ENCODE results near the gene CDKL5.

The CDKL5 gene

GRCh38 chrX:18692541-18692940 lies 267.1 kb downstream of the CDKL5 start:
- no peaks in the 10 kb centered on the region for H3K9me3 ChIP-seq (replicated peaks in 1 of 2; ENCODE audit: control insufficient read depth in 2 of 2, insufficient read depth in 1 of 2, low read depth in 1 of 2, low read length in 2 of 2)
- no peak overlapping the region for H2AK5ac ChIP-seq (ENCODE audit: low read depth, low read length)
- no peaks in the 10 kb centered on the region for H3K4me1 ChIP-seq (ENCODE audit: control insufficient read depth in 2 of 2, insufficient read depth in 1 of 2, low read depth in 1 of 2, low read length in 2 of 2)
- no peak overlapping the region for H2BK15ac ChIP-seq (ENCODE audit: low read length)
- H3K27me3 ChIP-seq (ENCODE audit: control insufficient read depth in 3 of 3, insufficient read depth in 3 of 3, low read depth in 1 of 3, low read length in 3 of 3): peaks cover 0 to 13% (median 0%) of the 10 kb centered on the region in 3 experiments
- no peak overlapping the region for H2BK12ac ChIP-seq (ENCODE audit: low read length)
- H3K9ac ChIP-seq (ENCODE audit: low read depth, low read length, poor library complexity): no peak overlapping the region
- no peak overlapping the region for H2BK120ac ChIP-seq (ENCODE audit: low read depth, low read length)
- no peak overlapping the region for H3K18ac ChIP-seq (ENCODE audit: low read length)
- H2AFZ ChIP-seq (ENCODE audit: low read length): no peak overlapping the region
- DNase-seq (ENCODE audit: low spot score): no peak
- H3K79me1 ChIP-seq (ENCODE audit: low read depth, low read length): no peaks in the 10 kb centered on the region
- H4K91ac ChIP-seq (ENCODE audit: low read depth, low read length, poor library complexity): no peak overlapping the region
- H3K36me3 ChIP-seq (replicated peaks in 1 of 2; ENCODE audit: control insufficient read depth in 2 of 2, insufficient read depth in 2 of 2, low read length in 2 of 2): no peaks in the 10 kb centered on the region
- H3K27ac ChIP-seq (replicated peaks; ENCODE audit: low read length): no peak overlapping the region
- H3K23ac ChIP-seq (ENCODE audit: low read depth, low read length, poor library complexity): no peak overlapping the region
- no peak overlapping the region for H3K4ac ChIP-seq (ENCODE audit: low read length)
- H3K14ac ChIP-seq (ENCODE audit: low read length): no peak overlapping the region
- H2BK5ac ChIP-seq (ENCODE audit: low read length): no peak overlapping the region
- WGBS, 2 donors (ENCODE audit: extremely low coverage in 2 of 2, insufficient read length in 2 of 2, insufficient replicate concordance in 1 of 2): no CpG with 5 or more reads among the region's 4 CpGs
- no peak overlapping the region for H3K4me3 ChIP-seq (ENCODE audit: low read length in 2 of 2)
- H3K4me2 ChIP-seq (ENCODE audit: insufficient read depth, low read length, poor library complexity, severe bottlenecking): no peak overlapping the region
- no peak overlapping the region for H4K8ac ChIP-seq (ENCODE audit: low read depth, low read length)

- H3K4me1 ChIP-seq (ENCODE audit: control insufficient read depth in 2 of 2, insufficient read depth in 1 of 2, low read depth in 1 of 2, low read length in 2 of 2): no peaks in the 10 kb centered on the region
- H4K8ac ChIP-seq (ENCODE audit: low read depth, low read length): no peak overlapping the region
- no peak overlapping the region for H2AFZ ChIP-seq (ENCODE audit: low read length)
- no peak overlapping the region for H3K18ac ChIP-seq (ENCODE audit: low read length)
- no peak for DNase-seq (ENCODE audit: low spot score)
- no peak overlapping the region for H2AK5ac ChIP-seq (ENCODE audit: low read depth, low read length)
- no peaks in the 10 kb centered on the region for H3K79me1 ChIP-seq (ENCODE audit: low read depth, low read length)
- H3K27me3 ChIP-seq (ENCODE audit: control insufficient read depth in 3 of 3, insufficient read depth in 3 of 3, low read depth in 1 of 3, low read length in 3 of 3): peaks cover 0 to 12% (median 0%) of the 10 kb centered on the region in 3 experiments
- H3K9ac ChIP-seq (ENCODE audit: low read depth, low read length, poor library complexity): no peak overlapping the region
- no peak overlapping the region for H2BK15ac ChIP-seq (ENCODE audit: low read length)
- no peak overlapping the region for H2BK120ac ChIP-seq (ENCODE audit: low read depth, low read length)
- H3K23ac ChIP-seq (ENCODE audit: low read depth, low read length, poor library complexity): no peak overlapping the region
- no peak overlapping the region for H3K4ac ChIP-seq (ENCODE audit: low read length)
- no peak overlapping the region for H3K14ac ChIP-seq (ENCODE audit: low read length)
- H2BK5ac ChIP-seq (ENCODE audit: low read length): no peak overlapping the region
- no CpG with 5 or more reads among the region's 3 CpGs for WGBS, 2 donors (ENCODE audit: extremely low coverage in 2 of 2, insufficient read length in 2 of 2, insufficient replicate concordance in 1 of 2)
- H3K4me3 ChIP-seq (ENCODE audit: low read length in 2 of 2): no peak overlapping the region
- no peaks in the 10 kb centered on the region for H3K9me3 ChIP-seq (replicated peaks in 1 of 2; ENCODE audit: control insufficient read depth in 2 of 2, insufficient read depth in 1 of 2, low read depth in 1 of 2, low read length in 2 of 2)
- H3K36me3 ChIP-seq (replicated peaks in 1 of 2; ENCODE audit: control insufficient read depth in 2 of 2, insufficient read depth in 2 of 2, low read length in 2 of 2): no peaks in the 10 kb centered on the region
- no peak overlapping the region for H4K91ac ChIP-seq (ENCODE audit: low read depth, low read length, poor library complexity)
- no peak overlapping the region for H3K27ac ChIP-seq (replicated peaks; ENCODE audit: low read length)
- no peak overlapping the region for H3K4me2 ChIP-seq (ENCODE audit: insufficient read depth, low read length, poor library complexity, severe bottlenecking)
- H2BK12ac ChIP-seq (ENCODE audit: low read length): no peak overlapping the region
Observed at GRCh38 chrX:18696653-18697052, 271.2 kb downstream of the CDKL5 start.

- Histone ChIP-seq H3K27ac (replicated peaks; ENCODE audit: low read length) (no peak overlapping the region), H3K4ac (ENCODE audit: low read length) (no peak overlapping the region), H3K4me1 (ENCODE audit: control insufficient read depth in 2 of 2, insufficient read depth in 1 of 2, low read depth in 1 of 2, low read length in 2 of 2) (peaks cover 0 to 1% of the 10 kb centered on the region in 2 donors), H3K27me3 (ENCODE audit: control insufficient read depth in 3 of 3, insufficient read depth in 3 of 3, low read depth in 1 of 3, low read length in 3 of 3) (peaks cover 0 to 8% (median 0%) of the 10 kb centered on the region in 3 experiments), H3K36me3 (replicated peaks in 1 of 2; ENCODE audit: control insufficient read depth in 2 of 2, insufficient read depth in 2 of 2, low read length in 2 of 2) (no peaks in the 10 kb centered on the region), H2AK5ac (ENCODE audit: low read depth, low read length) (no peak overlapping the region), H3K18ac (ENCODE audit: low read length) (no peak overlapping the region), H3K79me1 (ENCODE audit: low read depth, low read length) (no peaks in the 10 kb centered on the region), H3K4me2 (ENCODE audit: insufficient read depth, low read length, poor library complexity, severe bottlenecking) (no peak overlapping the region), H3K14ac (ENCODE audit: low read length) (no peak overlapping the region), H2BK5ac (ENCODE audit: low read length) (no peak overlapping the region), H4K91ac (ENCODE audit: low read depth, low read length, poor library complexity) (no peak overlapping the region), H2BK120ac (ENCODE audit: low read depth, low read length) (no peak overlapping the region), H3K9me3 (replicated peaks in 1 of 2; ENCODE audit: control insufficient read depth in 2 of 2, insufficient read depth in 1 of 2, low read depth in 1 of 2, low read length in 2 of 2) (no peaks in the 10 kb centered on the region), H3K4me3 (ENCODE audit: low read length in 2 of 2) (no peak overlapping the region), H3K23ac (ENCODE audit: low read depth, low read length, poor library complexity) (no peak overlapping the region), H2AFZ (ENCODE audit: low read length) (peak overlapping the region; percentile 65), H2BK12ac (ENCODE audit: low read length) (no peak overlapping the region), H3K9ac (ENCODE audit: low read depth, low read length, poor library complexity) (no peak overlapping the region), H4K8ac (ENCODE audit: low read depth, low read length) (no peak overlapping the region), H2BK15ac (ENCODE audit: low read length) (no peak overlapping the region)
- DNase-seq (ENCODE audit: low spot score): no peak
- no CpG with 5 or more reads among the region's 12 CpGs for WGBS, 2 donors (ENCODE audit: extremely low coverage in 2 of 2, insufficient read length in 2 of 2, insufficient replicate concordance in 1 of 2)
Observed at GRCh38 chrX:18698737-18699650, 273.6 kb downstream of the CDKL5 start.

GRCh38 chrX:18701621-18702361 lies 276.4 kb downstream of the CDKL5 start:
- Histone ChIP-seq H3K14ac (ENCODE audit: low read length) (no peak overlapping the region), H3K79me1 (ENCODE audit: low read depth, low read length) (no peaks in the 10 kb centered on the region), H3K4me1 (ENCODE audit: control insufficient read depth in 2 of 2, insufficient read depth in 1 of 2, low read depth in 1 of 2, low read length in 2 of 2) (peaks cover 0 to 1% of the 10 kb centered on the region in 2 donors), H3K4me3 (ENCODE audit: low read length in 2 of 2) (no peak overlapping the region), H3K27ac (replicated peaks; ENCODE audit: low read length) (no peak overlapping the region), H3K36me3 (replicated peaks in 1 of 2; ENCODE audit: control insufficient read depth in 2 of 2, insufficient read depth in 2 of 2, low read length in 2 of 2) (no peaks in the 10 kb centered on the region), H2BK15ac (ENCODE audit: low read length) (no peak overlapping the region), H3K27me3 (ENCODE audit: control insufficient read depth in 3 of 3, insufficient read depth in 3 of 3, low read depth in 1 of 3, low read length in 3 of 3) (peaks cover 0 to 8% (median 0%) of the 10 kb centered on the region in 3 experiments), H2AFZ (ENCODE audit: low read length) (no peak overlapping the region), H3K18ac (ENCODE audit: low read length) (no peak overlapping the region), H3K23ac (ENCODE audit: low read depth, low read length, poor library complexity) (no peak overlapping the region), H3K4me2 (ENCODE audit: insufficient read depth, low read length, poor library complexity, severe bottlenecking) (no peak overlapping the region), H4K91ac (ENCODE audit: low read depth, low read length, poor library complexity) (no peak overlapping the region), H3K9ac (ENCODE audit: low read depth, low read length, poor library complexity) (no peak overlapping the region), H2BK5ac (ENCODE audit: low read length) (no peak overlapping the region), H4K8ac (ENCODE audit: low read depth, low read length) (no peak overlapping the region), H2AK5ac (ENCODE audit: low read depth, low read length) (no peak overlapping the region), H2BK12ac (ENCODE audit: low read length) (no peak overlapping the region), H3K9me3 (replicated peaks in 1 of 2; ENCODE audit: control insufficient read depth in 2 of 2, insufficient read depth in 1 of 2, low read depth in 1 of 2, low read length in 2 of 2) (no peaks in the 10 kb centered on the region), H3K4ac (ENCODE audit: low read length) (no peak overlapping the region), H2BK120ac (ENCODE audit: low read depth, low read length) (no peak overlapping the region)
- no peak for DNase-seq (ENCODE audit: low spot score)
- WGBS, 2 donors (ENCODE audit: extremely low coverage in 2 of 2, insufficient read length in 2 of 2, insufficient replicate concordance in 1 of 2): no CpG with 5 or more reads among the region's 5 CpGs
